ENCODE data around the gene ACOT8. TPM values are rescaled to one million over a fixed set of nuclear protein-coding genes. Genes with fewer than 3 reads are reported as not detected.

Gene ACOT8
- total RNA-seq = 45.3 and 87.3 TPM in 2 replicates

GRCh38 chr20:45857114-45857881 lies at the start of gene ACOT8, which contains the start of gene ZSWIM3:
ACOT8 (minus strand) TSS chr20:45857392; CDS start chr20:45857315, 77 bp downstream.
ZSWIM3 (plus strand) TSS chr20:45857614; CDS start chr20:45857826, 212 bp downstream.

DNA sequence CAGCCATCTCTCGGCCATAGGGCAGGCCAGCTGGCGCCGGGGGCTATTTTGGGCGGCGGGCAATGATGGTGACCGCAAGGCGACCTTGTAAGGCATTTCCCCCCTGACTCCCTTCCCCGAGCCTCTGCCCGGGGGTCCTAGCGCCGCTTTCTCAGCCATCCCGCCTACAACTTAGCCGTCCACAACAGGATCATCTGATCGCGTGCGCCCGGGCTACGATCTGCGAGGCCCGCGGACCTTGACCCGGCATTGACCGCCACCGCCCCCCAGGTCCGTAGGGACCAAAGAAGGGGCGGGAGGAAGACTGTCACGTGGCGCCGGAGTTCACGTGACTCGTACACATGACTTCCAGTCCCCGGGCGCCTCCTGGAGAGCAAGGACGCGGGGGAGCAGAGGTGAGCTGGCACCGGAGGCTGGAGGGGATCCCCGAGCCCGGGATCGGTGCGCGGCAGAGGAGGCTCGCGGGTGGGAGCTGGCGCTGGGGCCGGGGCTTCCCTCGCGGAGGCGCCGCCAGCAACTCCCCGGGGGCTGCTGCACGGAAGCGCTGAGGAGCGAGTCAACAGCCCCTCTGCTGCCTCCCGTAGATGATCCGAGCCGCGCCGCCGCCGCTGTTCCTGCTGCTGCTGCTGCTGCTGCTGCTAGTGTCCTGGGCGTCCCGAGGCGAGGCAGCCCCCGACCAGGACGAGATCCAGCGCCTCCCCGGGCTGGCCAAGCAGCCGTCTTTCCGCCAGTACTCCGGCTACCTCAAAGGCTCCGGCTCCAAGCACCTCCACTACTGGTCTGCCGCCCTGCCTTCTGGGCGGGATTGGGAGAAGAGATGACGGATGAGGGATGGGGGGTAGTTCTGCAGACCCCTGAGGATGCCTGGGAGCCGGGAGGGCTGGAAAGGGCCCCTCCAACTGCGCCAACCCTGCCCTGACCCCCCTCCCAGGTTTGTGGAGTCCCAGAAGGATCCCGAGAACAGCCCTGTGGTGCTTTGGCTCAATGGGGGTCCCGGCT lies 34.1 kb upstream of the ACOT8 start, which contains the start of the genes CTSA and NEURL2:
TSS of gene CTSA (plus strand) at position 351 of the 999 bp plus-strand sequence. CDS start at position 585, 234 bp downstream.
TSS of gene NEURL2 (minus strand) at position 224 of the 999 bp plus-strand sequence. CDS start at position 7, 217 bp downstream.

DNA sequence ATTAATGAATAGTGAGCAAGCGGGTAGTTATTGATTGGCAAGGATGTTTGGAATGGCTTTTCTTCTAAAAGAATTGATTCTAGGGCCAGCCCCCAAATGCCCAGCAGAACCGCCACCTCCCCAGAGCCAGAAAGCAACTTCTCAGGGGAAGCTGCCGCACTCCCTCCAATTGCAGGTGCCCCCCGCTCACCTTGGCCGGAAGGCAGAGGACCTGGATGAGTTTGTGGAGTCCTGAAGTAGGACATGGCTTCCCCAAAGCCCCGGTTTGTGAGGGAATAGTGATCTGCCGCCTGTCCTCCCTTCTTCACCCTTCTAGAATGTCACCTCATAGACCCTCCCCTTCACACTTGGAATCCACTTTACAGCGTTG lies 30.1 kb upstream of the ACOT8 start, which contains the start of gene SPATA25:
TSS of gene SPATA25 (minus strand) at position 277 of the 370 bp plus-strand sequence. CDS start at position 245, 32 bp downstream.

GRCh38 chr20:45880988-45881788 lies 24.0 kb upstream of the ACOT8 start, which contains the start of gene ZSWIM1:
ZSWIM1 (plus strand) TSS chr20:45881227; CDS start chr20:45882593, 1,366 bp downstream.

DNA sequence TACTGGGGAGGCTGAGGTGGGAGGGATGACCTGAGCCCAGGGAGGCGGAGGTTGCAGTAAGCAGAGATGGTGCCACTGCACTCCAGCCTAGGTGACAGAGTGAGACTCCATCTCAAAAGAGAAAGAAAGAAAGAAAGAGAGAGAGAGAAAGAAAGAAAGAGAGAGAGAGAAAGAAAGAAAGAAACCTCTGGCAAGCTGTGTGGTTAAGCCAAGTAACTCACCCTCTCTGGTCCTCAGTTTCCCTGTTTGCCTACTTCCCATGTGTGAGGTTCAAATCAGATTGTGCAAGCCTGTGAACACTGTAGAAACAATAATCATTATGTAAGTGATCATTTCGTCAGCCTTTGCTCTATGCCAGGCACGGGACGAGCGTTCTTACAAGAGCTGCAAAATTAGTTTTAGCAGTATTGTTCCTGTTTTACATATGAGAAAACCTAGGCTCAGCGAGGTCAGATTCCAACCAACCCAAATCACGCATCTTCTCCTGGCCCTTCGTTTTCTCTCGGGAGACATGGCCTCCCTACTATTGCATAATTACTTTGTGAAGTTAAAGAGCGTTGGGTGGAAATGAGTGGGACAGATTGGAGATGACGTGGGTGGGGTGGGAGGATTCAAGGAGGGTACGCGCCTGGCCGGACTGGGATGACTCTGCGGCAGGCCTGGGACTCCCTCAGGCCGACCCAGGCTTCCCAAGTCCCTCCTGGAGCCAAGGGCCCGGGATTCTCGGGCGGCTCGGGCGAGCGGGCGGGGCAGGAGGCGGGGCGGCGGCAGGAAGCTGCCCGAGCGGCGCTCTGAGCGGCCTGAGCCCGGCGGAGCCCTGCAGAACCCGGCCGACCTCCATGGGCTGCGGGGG lies 23.9 kb downstream of the ACOT8 start, which contains the start of gene SNX21:
TSS of gene SNX21 (plus strand) at position 770 of the 853 bp plus-strand sequence. CDS start 121 bp downstream, outside the sequence.

GRCh38 chr20:45827030-45827652 lies 30.1 kb downstream of the ACOT8 start, which contains the start of gene TNNC2:
TNNC2 (minus strand) TSS chr20:45827312; CDS start chr20:45827248, 64 bp downstream.

DNA sequence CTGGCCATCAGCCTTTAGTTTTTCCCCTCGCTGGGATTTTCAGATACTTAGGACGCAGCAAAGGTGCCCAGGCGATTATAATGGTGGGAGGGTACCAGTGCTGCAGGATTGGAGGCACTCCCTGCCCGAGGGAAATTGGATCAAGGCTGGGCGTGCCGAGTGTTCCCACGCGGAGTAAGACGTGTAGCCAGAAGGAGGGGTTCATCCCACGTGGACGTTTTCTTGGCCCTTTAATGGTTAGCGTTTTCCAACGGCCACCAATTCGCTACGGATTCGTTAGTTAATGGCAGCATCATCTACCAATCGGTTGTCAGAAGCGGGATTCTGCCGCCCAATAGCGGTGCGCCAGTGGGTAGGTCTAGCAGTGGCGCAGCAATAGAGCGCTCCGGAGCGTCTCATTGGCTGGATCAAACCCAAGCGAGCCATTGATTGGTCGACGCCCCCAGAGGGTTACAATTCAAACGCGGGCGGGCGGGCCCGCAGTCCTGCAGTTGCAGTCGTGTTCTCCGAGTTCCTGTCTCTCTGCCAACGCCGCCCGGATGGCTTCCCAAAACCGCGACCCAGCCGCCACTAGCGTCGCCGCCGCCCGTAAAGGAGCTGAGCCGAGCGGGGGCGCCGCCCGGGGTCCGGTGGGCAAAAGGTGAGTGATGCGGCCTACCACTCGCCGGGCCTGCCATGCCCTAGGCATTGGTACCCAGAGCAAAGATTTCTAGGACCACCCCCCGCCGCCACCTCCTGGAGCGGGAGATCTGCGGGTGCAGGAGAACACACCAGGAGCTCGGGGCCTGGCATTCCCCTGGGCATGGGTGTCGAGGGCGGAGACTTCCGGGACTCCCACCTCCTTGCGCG lies 44.8 kb downstream of the ACOT8 start, which contains the start of gene UBE2C:
TSS of gene UBE2C (plus strand) at position 488 of the 849 bp plus-strand sequence. CDS start at position 540, 52 bp downstream.

Other genes with a start within 250 kb of the ACOT8 start
- gene WFDC10A, start 227.7 kb downstream of the ACOT8 start, total RNA-seq = not detected in 2 replicates
- not detected in 2 replicates for gene WFDC9, start 226.1 kb downstream of the ACOT8 start, total RNA-seq
- not detected in 2 replicates for gene WFDC11, start 187.2 kb downstream of the ACOT8 start, total RNA-seq
- not detected in 2 replicates for gene WFDC13, start 155.4 kb downstream of the ACOT8 start, total RNA-seq
- not detected in 2 replicates for gene WFDC10B, start 152.4 kb downstream of the ACOT8 start, total RNA-seq
- gene SPINT4, start 135.0 kb downstream of the ACOT8 start, total RNA-seq = not detected in 2 replicates
- not detected in 2 replicates for gene WFDC3, start 65.5 kb downstream of the ACOT8 start, total RNA-seq
- 17.2 and 25.1 TPM in 2 replicates for gene DNTTIP1, start 65.4 kb downstream of the ACOT8 start, total RNA-seq
- 19.6 and 32.7 TPM in 2 replicates for gene UBE2C, start 44.7 kb downstream of the ACOT8 start, total RNA-seq
- gene TNNC2, start 30.1 kb downstream of the ACOT8 start, total RNA-seq = not detected in 2 replicates
- gene SNX21, start 23.6 kb downstream of the ACOT8 start, total RNA-seq = 33.6 and 41.5 TPM in 2 replicates
- gene ZSWIM3, start 222 bp upstream of the ACOT8 start, total RNA-seq = 2.9 and 6.1 TPM in 2 replicates
- gene ZSWIM1, start 23.8 kb upstream of the ACOT8 start, total RNA-seq = 9.4 and 9.9 TPM in 2 replicates
- not detected in 2 replicates for gene SPATA25, start 30.2 kb upstream of the ACOT8 start, total RNA-seq
- gene NEURL2, start 33.8 kb upstream of the ACOT8 start, total RNA-seq = 1.1 and 1.9 TPM in 2 replicates
- 134 and 149 TPM in 2 replicates for gene CTSA, start 33.9 kb upstream of the ACOT8 start, total RNA-seq
- gene PLTP, start 54.8 kb upstream of the ACOT8 start, total RNA-seq = 60.6 and 107 TPM in 2 replicates
- gene PCIF1, start 77.3 kb upstream of the ACOT8 start, total RNA-seq = 9.2 and 17.3 TPM in 2 replicates
- gene ZNF335, start 114.8 kb upstream of the ACOT8 start, total RNA-seq = 7.9 and 17.0 TPM in 2 replicates
- gene MMP9, start 151.5 kb upstream of the ACOT8 start, total RNA-seq = 0.81 TPM in 1 of 2 replicates, not detected in the other
- gene SLC12A5, start 171.8 kb upstream of the ACOT8 start, total RNA-seq = 2.5 TPM in 1 of 2 replicates, not detected in the other
- gene NCOA5, start 232.6 kb upstream of the ACOT8 start, total RNA-seq = 15.7 and 18.8 TPM in 2 replicates